ENCODE results near the gene MYO5B. TPM values are rescaled to one million over a fixed set of nuclear protein-coding genes. Genes with fewer than 3 reads are reported as not detected.
A peak's percentile ranks its signal among the peaks of the same experiment; 100 is the strongest.

The MYO5B gene
- total RNA-seq, 1 donor from 2014 or later = 1.5 TPM

- DNase-seq (ENCODE audit: low spot score) = no peak
- Mint-ChIP-seq H3K9me3 (ENCODE audit: unreplicated experiment) (no peaks in the 10 kb centered on the region), H3K36me3 (ENCODE audit: low read depth, unreplicated experiment) (no peaks in the 10 kb centered on the region), H3K27me3 (ENCODE audit: unreplicated experiment) (peaks cover 5% of the 10 kb centered on the region), H3K4me1 (ENCODE audit: unreplicated experiment) (no peaks in the 10 kb centered on the region), H3K4me3 (ENCODE audit: unreplicated experiment) (no peak overlapping the region), H3K27ac (ENCODE audit: unreplicated experiment) (no peak overlapping the region)
- no peak for TF ChIP-seq CTCF (IDR thresholded peaks at IDR 0.05; ENCODE audit: unreplicated experiment)
These were observed 104.3 kb downstream of the MYO5B start for GRCh38 chr18:50090370-50091312.

GRCh38 chr18:50089702-50090101 is 105.2 kb downstream of the MYO5B start:
- Mint-ChIP-seq H3K36me3 (ENCODE audit: low read depth, unreplicated experiment) (no peaks in the 10 kb centered on the region), H3K4me3 (ENCODE audit: unreplicated experiment) (no peak overlapping the region), H3K27ac (ENCODE audit: unreplicated experiment) (no peak overlapping the region), H3K4me1 (ENCODE audit: unreplicated experiment) (no peaks in the 10 kb centered on the region), H3K9me3 (ENCODE audit: unreplicated experiment) (no peaks in the 10 kb centered on the region), H3K27me3 (ENCODE audit: unreplicated experiment) (peaks cover 5% of the 10 kb centered on the region)
- TF ChIP-seq CTCF (IDR thresholded peaks at IDR 0.05; ENCODE audit: unreplicated experiment) = no peak
- DNase-seq (ENCODE audit: low spot score) = no peak

- DNase-seq (ENCODE audit: low spot score) = no peak
- no peak overlapping the region for H3K4me3 Mint-ChIP-seq (ENCODE audit: unreplicated experiment)
- H3K36me3 Mint-ChIP-seq (ENCODE audit: low read depth, unreplicated experiment) = no peaks in the 10 kb centered on the region
- no peaks in the 10 kb centered on the region for H3K4me1 Mint-ChIP-seq (ENCODE audit: unreplicated experiment)
- no peak overlapping the region for H3K27ac Mint-ChIP-seq (ENCODE audit: unreplicated experiment)
- H3K9me3 Mint-ChIP-seq (ENCODE audit: unreplicated experiment) = no peaks in the 10 kb centered on the region
- H3K27me3 Mint-ChIP-seq (ENCODE audit: unreplicated experiment) = peaks cover 4% of the 10 kb centered on the region
- no peak for TF ChIP-seq CTCF (IDR thresholded peaks at IDR 0.05; ENCODE audit: unreplicated experiment)
These were observed 111.2 kb downstream of the MYO5B start for GRCh38 chr18:50083708-50084107.

- Mint-ChIP-seq H3K36me3 (ENCODE audit: low read depth, unreplicated experiment) (no peaks in the 10 kb centered on the region), H3K9me3 (ENCODE audit: unreplicated experiment) (no peaks in the 10 kb centered on the region), H3K27me3 (ENCODE audit: unreplicated experiment) (peaks cover 2% of the 10 kb centered on the region), H3K4me1 (ENCODE audit: unreplicated experiment) (no peaks in the 10 kb centered on the region), H3K4me3 (ENCODE audit: unreplicated experiment) (no peak overlapping the region), H3K27ac (ENCODE audit: unreplicated experiment) (peak overlapping the region; percentile 13)
- no peak for DNase-seq (ENCODE audit: low spot score)
- no peak for TF ChIP-seq CTCF (IDR thresholded peaks at IDR 0.05; ENCODE audit: unreplicated experiment)
These were observed 113.9 kb downstream of the MYO5B start for GRCh38 chr18:50080932-50081560.

- no peaks in the 10 kb centered on the region for H3K9me3 Mint-ChIP-seq (ENCODE audit: unreplicated experiment)
- no peak for TF ChIP-seq CTCF (IDR thresholded peaks at IDR 0.05; ENCODE audit: unreplicated experiment)
- no peak for DNase-seq (ENCODE audit: low spot score)
- no peak overlapping the region for H3K27ac Mint-ChIP-seq (ENCODE audit: unreplicated experiment)
- no peak overlapping the region for H3K4me3 Mint-ChIP-seq (ENCODE audit: unreplicated experiment)
- H3K36me3 Mint-ChIP-seq (ENCODE audit: low read depth, unreplicated experiment) = no peaks in the 10 kb centered on the region
- H3K27me3 Mint-ChIP-seq (ENCODE audit: unreplicated experiment) = peaks cover 2% of the 10 kb centered on the region
- H3K4me1 Mint-ChIP-seq (ENCODE audit: unreplicated experiment) = no peaks in the 10 kb centered on the region
These were observed 114.6 kb downstream of the MYO5B start for GRCh38 chr18:50080316-50080715.
